ENCODE results near the gene STARD3.
"Not testable (repeated sequence)": the region's sequence is repeated elsewhere in the genome, so short reads cannot be mapped to it uniquely, and the experiment has no call there.

STARD3 gene

DNA sequence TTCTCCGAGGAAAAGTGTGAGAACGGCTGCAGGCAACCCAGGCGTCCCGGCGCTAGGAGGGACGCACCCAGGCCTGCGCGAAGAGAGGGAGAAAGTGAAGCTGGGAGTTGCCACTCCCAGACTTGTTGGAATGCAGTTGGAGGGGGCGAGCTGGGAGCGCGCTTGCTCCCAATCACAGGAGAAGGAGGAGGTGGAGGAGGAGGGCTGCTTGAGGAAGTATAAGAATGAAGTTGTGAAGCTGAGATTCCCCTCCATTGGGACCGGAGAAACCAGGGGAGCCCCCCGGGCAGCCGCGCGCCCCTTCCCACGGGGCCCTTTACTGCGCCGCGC, 62.8 kb downstream of the STARD3 start, which contains the start of gene ERBB2:
Gene ERBB2 (plus strand): TSS at position 247 of the 330 bp plus-strand sequence. CDS start 175 bp downstream, outside the sequence.
- no peak for DNase-seq

DNA sequence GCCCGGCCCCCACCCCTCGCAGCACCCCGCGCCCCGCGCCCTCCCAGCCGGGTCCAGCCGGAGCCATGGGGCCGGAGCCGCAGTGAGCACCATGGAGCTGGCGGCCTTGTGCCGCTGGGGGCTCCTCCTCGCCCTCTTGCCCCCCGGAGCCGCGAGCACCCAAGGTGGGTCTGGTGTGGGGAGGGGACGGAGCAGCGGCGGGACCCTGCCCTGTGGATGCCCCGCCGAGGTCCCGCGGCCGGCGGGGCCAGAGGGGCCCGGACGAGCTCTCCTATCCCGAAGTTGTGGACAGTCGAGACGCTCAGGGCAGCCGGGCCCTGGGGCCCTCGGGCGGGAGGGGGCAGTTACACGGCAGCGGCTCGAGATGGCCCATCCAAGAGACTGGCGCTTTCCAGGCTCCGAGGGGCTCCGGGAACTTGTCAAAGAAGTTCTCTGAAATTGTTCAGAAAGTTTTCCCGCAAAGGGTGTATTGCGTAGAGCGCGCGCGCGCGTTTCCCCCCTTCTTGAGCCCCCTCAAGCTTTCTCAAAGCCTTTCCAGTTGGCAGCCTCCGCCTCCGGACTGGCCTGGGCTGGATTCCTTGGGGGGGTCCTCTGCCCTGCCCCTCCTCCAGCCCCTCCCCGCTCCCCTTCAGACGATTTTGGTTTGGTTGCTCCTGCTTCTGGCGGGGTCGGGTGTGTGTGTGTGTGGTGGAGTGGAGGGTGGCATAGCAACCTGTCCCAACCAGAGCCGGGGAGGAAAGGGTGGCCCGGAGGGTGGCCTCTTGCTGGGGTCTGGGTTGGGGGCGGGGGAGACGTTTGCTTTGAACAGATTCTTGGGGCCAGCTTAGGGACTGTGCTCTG, 63.4 kb downstream of the STARD3 start:
- no peak for DNase-seq

DNA sequence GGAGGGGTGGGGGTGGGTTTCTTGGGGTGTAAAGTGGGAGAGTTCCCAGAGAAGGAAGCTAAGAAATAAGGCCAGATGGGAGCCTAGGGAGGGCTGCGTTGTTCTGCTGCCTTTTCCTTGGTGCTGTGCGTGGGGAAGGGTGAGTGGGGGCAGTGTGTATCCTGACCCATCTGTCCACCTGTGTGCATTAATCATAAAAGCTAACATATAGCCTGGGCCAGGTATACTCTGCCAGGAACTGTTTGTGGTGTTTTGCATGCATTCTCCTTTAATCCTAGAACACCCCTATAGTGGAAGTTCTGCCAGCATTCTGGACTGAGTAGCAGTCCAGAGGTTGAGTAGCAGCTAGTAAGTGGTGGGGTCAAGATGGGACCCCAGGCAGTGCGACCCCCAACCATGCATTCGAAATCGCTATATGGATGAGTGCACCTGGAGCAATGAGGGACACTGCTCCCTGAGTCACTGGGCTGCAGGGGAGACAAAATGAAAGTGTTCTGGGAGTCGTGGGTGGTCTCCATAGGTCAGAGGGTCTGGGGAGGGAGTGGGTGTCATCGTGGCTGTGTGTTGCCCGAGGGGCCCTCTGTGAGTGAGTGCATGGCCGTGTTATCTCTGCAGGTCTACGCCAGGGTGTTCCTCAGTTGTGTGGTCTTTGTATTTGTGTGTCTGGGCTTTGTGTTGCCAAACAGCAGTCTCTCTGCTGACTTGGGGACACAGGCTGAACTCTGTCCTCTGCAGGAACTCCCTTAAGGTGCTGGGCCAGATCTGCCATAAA, 64.3 kb downstream of the STARD3 start:
- DNase-seq, result no peak

DNA sequence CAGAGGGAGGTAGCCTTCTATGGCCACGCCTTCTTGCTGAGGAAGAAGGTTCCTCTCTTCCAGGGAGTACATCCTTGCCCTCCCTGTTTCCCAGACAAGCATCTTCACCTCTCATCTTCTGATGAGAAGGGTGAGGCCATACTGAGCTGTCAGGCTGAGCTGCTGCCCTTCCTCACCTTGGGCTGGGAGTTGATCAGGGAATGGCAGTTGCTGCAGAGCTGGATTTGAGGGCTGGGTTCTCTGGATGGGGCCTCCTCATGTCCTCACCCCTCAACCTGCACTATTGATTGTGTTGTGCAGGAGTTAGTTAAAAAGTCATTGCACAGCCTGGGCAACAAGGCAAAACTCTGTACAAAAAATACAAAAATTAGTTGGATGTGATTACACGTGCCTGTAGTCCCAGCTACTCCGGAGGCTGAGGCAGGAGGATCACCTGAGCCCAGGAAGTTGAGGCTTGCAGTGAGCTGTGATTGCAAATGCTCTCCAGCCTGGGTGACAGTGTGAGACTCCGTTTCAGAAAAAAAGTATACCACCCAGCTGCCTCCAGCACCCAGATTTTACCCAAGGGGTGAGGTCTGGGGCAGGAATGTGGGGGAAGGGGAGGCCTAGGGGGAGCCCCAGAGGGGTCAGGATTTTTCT, 65.0 kb downstream of the STARD3 start:
- DNase-seq, result no peak

DNA sequence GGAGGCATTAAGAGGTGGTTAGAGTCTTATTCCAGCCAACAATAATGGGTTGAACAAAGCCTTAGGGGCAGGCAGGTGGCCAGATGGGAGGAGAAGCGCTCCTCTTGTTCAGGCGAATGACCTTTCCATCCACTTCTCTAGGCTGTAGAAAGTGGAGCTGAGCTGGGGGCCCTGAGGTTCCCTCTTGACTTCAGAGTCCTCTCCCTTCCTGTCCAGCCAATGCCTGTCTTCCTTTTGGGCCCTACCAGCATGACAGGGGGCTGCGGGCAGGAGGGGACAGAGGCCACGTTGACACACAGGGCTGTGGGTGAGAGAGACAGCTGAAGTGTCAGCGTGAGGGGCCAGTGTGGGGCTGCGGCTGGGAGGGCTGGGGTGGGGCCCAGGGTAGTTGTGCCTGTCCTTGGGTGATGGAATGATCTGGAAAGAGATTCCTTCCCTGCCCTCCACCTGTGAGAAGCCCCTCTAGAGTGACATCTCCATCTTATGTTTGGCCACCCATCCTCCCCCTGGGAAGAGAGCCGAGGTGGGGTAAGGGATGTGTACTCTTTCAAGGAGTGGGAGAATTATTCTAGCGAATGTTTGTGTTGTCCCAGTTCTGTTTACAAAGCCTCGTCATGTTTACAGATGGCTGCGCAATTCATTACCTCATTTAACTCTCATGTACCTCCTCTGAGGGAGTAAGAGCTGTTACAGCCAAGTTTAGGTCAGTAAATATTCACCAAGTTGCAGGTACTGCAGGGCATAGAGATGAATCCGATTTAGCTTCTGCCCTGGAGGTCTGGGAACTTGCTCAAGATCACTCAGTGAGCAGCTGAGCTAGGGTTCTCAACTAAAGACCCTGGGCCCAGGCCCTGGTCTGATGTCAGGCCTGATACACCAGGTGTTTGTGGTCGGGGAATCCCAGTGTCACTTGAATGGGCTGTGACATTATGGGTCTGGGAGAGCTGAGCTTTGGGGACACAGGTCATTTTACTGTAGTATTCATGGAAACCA, 66.3 kb downstream of the STARD3 start:
- no peak for DNase-seq

DNA sequence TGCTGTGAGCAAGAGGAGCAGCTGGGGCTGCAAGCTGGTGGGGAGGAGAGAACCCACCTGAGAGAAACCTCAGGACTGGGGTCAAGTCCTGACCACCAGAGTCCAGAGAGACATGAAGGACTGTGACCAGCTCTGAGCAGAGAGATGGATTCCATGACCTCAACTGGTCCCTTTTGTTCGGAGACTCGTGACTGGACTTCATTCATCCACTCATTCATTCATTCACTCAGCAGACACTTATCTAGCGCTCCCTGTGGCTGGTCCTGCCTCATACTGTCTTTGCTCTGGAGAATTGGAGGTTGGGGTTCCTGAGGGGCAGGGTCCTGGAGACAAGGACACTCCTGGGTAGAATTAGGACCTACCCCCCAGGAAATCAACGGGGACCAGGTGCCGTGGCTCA, 67.0 kb downstream of the STARD3 start:
- DNase-seq, result no peak

DNA sequence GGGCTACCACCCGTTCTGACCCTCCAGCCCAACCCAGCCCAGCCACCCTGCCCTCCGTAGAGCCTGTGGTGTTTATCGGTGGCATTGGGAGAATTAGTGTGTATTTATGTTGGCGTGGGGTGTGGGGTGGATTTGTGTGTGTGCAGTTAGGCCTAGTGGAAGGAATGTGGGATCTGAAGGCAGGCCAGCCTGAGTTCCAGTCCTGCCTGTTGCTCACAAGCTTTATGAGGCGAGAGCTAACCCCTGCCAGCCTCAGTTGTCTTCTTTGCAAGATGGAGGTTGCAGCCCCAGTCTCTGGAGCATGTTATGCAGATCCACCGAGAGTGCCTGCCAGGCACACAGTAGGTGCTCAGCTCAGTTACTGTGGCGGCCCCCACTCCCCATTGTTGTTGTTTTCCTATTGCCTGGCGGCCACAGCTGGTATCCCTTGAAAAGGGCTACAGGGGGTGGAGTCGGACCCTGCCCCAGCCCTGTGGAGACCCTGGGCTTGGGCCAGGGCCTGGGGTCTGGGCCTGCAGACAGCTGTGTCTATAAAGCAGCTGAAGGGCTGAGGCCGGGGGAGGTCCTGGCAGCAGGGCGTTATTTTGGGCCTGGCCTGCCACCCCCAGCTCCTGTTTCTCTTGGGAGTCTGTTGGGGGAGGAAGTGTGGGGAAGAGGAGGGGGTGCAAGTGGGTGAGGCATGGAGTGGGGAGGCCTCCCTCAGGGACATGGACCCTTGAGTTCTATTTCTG, 68.0 kb downstream of the STARD3 start:
- DNase-seq, result no peak

DNA sequence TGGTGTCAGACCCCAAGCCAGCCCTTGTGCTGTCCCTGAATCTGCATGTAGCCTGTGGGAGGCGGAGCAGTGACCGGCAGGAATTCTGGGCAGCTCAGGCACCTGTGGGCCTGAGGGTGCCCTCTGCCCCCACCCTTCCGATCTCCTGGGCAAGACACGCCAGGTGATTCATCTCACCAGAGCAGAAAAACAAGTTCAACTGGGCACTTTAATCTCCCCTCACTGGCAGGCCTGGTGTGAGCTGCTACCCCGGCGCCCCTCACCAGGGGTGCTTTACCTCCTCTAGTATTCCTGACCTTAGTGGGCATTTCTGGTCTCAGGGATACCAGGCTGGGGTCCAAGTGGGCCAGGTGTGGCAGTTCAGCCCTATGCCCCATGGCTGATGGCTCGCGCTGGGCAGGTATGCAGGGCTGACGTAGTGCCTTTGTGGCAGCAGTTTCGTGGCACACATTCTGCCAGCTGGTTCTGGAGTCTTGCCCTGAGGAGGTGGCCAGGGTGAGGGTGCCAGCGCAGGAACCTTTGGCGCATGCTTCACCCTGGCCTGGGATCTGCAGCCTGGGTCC, 68.9 kb downstream of the STARD3 start:
- no peak for DNase-seq

DNA sequence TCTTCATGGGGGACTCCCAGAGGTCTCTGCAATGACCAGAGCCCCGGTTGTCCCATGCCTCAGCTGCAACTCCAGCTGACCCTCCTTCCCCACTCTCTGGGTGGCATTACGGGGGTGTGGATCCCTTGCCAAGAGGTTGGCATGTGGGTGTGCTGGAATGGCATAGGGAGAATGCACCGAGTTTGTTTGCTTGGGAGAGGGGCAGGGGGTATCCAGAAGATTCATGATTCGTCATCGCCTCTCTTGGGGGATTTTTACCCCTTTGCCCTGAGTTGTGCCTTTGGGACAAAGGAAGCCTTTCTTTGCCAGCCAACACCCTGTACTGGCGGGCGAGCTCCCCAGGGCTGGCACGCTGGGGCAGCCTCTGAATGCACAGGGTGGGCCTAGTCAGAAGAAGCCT, 69.4 kb downstream of the STARD3 start:
- no peak for DNase-seq

DNA sequence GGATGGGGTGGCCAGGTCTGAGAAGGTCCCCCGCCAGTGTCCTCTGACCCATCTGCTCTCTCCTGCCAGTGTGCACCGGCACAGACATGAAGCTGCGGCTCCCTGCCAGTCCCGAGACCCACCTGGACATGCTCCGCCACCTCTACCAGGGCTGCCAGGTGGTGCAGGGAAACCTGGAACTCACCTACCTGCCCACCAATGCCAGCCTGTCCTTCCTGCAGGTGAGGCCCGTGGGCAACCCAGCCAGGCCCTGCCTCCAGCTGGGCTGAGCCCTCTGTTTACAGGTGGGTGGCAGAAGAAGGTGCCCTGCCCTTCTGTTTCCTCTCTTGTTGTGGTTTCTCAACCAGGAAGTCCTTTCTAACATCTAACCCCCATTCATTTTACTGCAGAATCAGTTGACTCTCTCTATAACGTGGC, 70.0 kb downstream of the STARD3 start:
- DNase-seq, result no peak

DNA sequence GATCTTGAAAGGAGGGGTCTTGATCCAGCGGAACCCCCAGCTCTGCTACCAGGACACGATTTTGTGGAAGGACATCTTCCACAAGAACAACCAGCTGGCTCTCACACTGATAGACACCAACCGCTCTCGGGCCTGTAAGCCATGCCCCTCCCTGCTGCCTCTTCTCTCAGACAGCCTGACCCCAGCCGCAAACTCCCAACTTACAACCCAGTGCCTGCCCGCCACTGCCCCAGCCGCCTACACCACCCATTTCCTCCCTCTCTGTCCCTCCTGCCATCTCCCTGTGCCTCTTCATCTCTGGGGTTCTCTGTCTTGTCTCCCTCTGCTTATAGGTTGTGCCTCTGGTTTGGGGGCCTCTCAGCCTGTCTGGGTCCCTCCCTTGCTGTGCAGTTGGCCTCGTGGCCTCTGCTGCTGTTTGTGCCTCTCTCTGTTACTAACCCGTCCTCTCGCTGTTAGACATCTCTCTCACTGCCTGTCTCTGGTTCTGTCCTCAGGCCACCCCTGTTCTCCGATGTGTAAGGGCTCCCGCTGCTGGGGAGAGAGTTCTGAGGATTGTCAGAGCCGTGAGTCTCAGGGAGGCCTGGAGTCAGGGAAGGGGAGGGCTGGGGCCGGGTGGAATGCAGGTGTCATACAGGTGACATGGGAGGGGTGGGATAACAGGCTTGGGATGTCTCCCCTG, 72.5 kb downstream of the STARD3 start:
- DNase-seq, result no peak

DNA sequence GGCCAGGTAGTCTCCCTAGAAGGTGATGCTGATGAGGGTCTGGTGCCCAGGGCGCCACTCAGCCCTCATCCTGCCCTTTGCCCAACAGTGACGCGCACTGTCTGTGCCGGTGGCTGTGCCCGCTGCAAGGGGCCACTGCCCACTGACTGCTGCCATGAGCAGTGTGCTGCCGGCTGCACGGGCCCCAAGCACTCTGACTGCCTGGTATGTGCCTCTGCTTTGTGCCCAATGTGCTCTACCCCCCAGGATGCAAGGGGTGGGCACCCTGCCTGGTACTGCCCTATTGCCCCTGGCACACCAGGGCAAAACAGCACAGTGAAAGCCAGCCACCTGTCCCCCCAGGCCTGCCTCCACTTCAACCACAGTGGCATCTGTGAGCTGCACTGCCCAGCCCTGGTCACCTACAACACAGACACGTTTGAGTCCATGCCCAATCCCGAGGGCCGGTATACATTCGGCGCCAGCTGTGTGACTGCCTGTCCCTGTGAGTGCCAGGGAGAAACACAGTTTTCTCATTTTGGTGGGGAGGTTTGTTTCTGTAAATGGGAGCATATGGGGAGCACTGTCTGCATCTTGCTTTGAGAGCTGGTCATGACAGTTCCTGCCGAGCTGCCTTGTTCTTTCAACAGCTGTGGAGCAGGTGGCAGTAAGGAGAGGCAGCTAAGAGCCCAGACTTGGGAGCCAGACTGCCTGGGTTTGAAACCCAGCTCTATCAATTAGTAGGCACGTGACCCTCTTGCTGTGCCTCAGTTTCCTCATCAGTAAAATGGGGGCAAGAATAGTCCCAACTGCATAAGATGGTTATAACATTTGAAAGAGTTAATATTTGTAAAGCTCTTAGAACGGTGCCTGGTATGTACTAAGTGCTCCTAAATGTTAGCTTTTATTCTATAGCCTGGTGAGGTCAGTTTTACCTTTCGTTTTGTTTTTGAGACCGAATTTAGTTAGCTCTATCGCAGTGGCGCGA, 73.3 kb downstream of the STARD3 start:
- no peak for DNase-seq

DNA sequence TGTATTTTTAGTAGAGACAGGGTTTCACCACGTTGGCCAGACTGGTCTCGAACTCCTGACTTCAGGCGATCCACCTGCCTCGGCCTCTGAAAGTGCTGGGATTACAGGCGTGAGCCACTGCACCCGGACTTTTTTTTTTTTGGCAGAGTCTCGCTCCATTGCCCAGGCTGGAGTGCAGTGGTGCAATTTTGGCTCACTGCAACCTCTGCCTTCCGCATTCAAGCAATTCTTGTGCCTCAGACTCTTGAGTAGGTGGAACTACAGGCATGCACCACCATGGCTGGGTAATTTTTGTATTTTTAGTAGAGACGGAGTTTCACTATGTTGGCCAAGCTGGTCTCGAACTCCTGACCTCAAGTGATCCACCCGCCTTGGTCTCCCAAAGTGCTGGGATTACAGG, 74.1 kb downstream of the STARD3 start:
- not testable (repeated sequence) for DNase-seq

DNA sequence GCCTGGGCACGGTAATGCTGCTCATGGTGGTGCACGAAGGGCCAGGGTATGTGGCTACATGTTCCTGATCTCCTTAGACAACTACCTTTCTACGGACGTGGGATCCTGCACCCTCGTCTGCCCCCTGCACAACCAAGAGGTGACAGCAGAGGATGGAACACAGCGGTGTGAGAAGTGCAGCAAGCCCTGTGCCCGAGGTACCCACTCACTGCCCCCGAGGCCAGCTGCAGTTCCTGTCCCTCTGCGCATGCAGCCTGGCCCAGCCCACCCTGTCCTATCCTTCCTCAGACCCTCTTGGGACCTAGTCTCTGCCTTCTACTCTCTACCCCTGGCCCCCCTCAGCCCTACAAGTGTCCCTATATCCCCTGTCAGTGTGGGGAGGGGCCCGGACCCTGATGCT, 74.9 kb downstream of the STARD3 start:
- no peak for DNase-seq
